Renal pelvis (tissue), 4 donors: ENCODE measurements around the gene FOS. TPM values are rescaled to one million over a fixed set of nuclear protein-coding genes. Genes with fewer than 3 reads are reported as not detected.
A peak's percentile ranks its signal among the peaks of the same experiment; 100 is the strongest.

Experiments used
- DNase-seq: peaks from one replicate; pipeline ENCODE4 v3.0.0-alpha.2; 2013
- polyA plus RNA-seq, 3 donors: library from polyadenylated mRNA; unstranded; fragments of 120-200 nt; gene quantifications; one replicate each; pipeline ENCODE4 v1.2.1, GENCODE V29; 2013; ENCODE audit not compliant: insufficient read length in 3 of 3

FOS gene
- polyA plus RNA-seq, 3 donors = 75.8 to 143 (median 116) TPM

- DNase-seq = no peak
These were observed 31.9 kb upstream of the FOS start for GRCh38 chr14:75246546-75247285.

- no peak for DNase-seq
These were observed 31.2 kb upstream of the FOS start for GRCh38 chr14:75247286-75247922.

- no peak for DNase-seq
These were observed 30.7 kb upstream of the FOS start for GRCh38 chr14:75247939-75248338.

- DNase-seq = no peak
These were observed 29.2 kb upstream of the FOS start for GRCh38 chr14:75249251-75249957.

GRCh38 chr14:75249958-75250336 lies 28.7 kb upstream of the FOS start:
- DNase-seq = no peak

- no peak for DNase-seq
These were observed 27.8 kb upstream of the FOS start for GRCh38 chr14:75250800-75251199.

- DNase-seq = no peak
These were observed 26.3 kb upstream of the FOS start for GRCh38 chr14:75252254-75252837.

- DNase-seq = no peak
These were observed 24.2 kb upstream of the FOS start for GRCh38 chr14:75254381-75254822.

GRCh38 chr14:75254901-75255584 lies 23.6 kb upstream of the FOS start:
- DNase-seq = no peak

GRCh38 chr14:75258079-75258802 lies 20.4 kb upstream of the FOS start:
- no peak for DNase-seq

GRCh38 chr14:75258803-75259509 lies 19.7 kb upstream of the FOS start:
- DNase-seq = peak; percentile 99

GRCh38 chr14:75259510-75259855 lies 19.1 kb upstream of the FOS start:
- no peak for DNase-seq

- DNase-seq = no peak
These were observed 18.4 kb upstream of the FOS start for GRCh38 chr14:75260025-75260763.

- no peak for DNase-seq
These were observed 16.8 kb upstream of the FOS start for GRCh38 chr14:75261820-75262219.

GRCh38 chr14:75262641-75263040 lies 16.0 kb upstream of the FOS start:
- no peak for DNase-seq

GRCh38 chr14:75264036-75264435 lies 14.6 kb upstream of the FOS start:
- DNase-seq = no peak

- DNase-seq = no peak
These were observed 11.4 kb upstream of the FOS start for GRCh38 chr14:75267141-75267721.

GRCh38 chr14:75268633-75269550 lies 9.7 kb upstream of the FOS start:
- no peak for DNase-seq

- DNase-seq = no peak
These were observed 7.1 kb upstream of the FOS start for GRCh38 chr14:75271514-75271913.
